ENCODE results near the gene LYZL1.
"Not testable (repeated sequence)": the region's sequence is repeated elsewhere in the genome, so short reads cannot be mapped to it uniquely, and the experiment has no call there.

The LYZL1 gene

GRCh38 chr10:29337526-29337925, 48.7 kb downstream of the LYZL1 start:
- not testable (repeated sequence) for DNase-seq

- no peak for DNase-seq
Observed at GRCh38 chr10:29343607-29344038, 54.8 kb downstream of the LYZL1 start.

- no peak for DNase-seq
Observed at GRCh38 chr10:29344073-29344820, 55.4 kb downstream of the LYZL1 start.

- no peak for DNase-seq
Observed at GRCh38 chr10:29345144-29345909, 56.5 kb downstream of the LYZL1 start.

- no peak for DNase-seq
Observed at GRCh38 chr10:29345910-29346209, 57.0 kb downstream of the LYZL1 start.

GRCh38 chr10:29346296-29347001, 57.6 kb downstream of the LYZL1 start:
- DNase-seq = no peak

- DNase-seq = no peak
Observed at GRCh38 chr10:29348836-29349235, 60.0 kb downstream of the LYZL1 start.

GRCh38 chr10:29353305-29353704, 64.4 kb downstream of the LYZL1 start:
- DNase-seq = no peak

GRCh38 chr10:29353887-29354561, 65.2 kb downstream of the LYZL1 start:
- DNase-seq = no peak

- DNase-seq = no peak
Observed at GRCh38 chr10:29355411-29355991, 66.6 kb downstream of the LYZL1 start.

GRCh38 chr10:29356931-29357330, 68.1 kb downstream of the LYZL1 start:
- DNase-seq = no peak

- DNase-seq = no peak
Observed at GRCh38 chr10:29358010-29358616, 69.2 kb downstream of the LYZL1 start.

- not testable (repeated sequence) for DNase-seq
Observed at GRCh38 chr10:29360215-29360853, 71.5 kb downstream of the LYZL1 start.

Measured in KG1 (cell line).